Vagina (tissue), 2 donors: Measurements from ENCODE around the gene SRCIN1.
"Not testable (repeated sequence)": the region's sequence is repeated elsewhere in the genome, so short reads cannot be mapped to it uniquely, and the experiment has no call there.

Experiments
- POLR2AphosphoS5 ChIP-seq, 2 donors: sonication (generic); formaldehyde crosslinking; IDR thresholded peaks; one replicate each; pipeline ENCODE4 v1.9.0; 2017; ENCODE audit warnings: antibody characterized with exemption in 2 of 2, mild to moderate bottlenecking in 2 of 2, low read depth in 1 of 2; ENCODE audit not compliant: insufficient read depth in 1 of 2
- TF ChIP-seq, protein P1 (sequence below), 3 experiments: fragments of 450-650 bp in 2 of 3; fragments of 200-600 bp in 1 of 3; sonication (generic) in 1 of 3; IDR thresholded peaks; one replicate each; pipeline ENCODE4 v1.5.1; 2017 to 2019; ENCODE audit warnings: antibody characterized with exemption in 3 of 3, mild to moderate bottlenecking in 2 of 3, moderate library complexity in 2 of 3

- TF ChIP-seq, protein P1, sequence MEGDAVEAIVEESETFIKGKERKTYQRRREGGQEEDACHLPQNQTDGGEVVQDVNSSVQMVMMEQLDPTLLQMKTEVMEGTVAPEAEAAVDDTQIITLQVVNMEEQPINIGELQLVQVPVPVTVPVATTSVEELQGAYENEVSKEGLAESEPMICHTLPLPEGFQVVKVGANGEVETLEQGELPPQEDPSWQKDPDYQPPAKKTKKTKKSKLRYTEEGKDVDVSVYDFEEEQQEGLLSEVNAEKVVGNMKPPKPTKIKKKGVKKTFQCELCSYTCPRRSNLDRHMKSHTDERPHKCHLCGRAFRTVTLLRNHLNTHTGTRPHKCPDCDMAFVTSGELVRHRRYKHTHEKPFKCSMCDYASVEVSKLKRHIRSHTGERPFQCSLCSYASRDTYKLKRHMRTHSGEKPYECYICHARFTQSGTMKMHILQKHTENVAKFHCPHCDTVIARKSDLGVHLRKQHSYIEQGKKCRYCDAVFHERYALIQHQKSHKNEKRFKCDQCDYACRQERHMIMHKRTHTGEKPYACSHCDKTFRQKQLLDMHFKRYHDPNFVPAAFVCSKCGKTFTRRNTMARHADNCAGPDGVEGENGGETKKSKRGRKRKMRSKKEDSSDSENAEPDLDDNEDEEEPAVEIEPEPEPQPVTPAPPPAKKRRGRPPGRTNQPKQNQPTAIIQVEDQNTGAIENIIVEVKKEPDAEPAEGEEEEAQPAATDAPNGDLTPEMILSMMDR (IDR thresholded peaks at IDR 0.05) = not testable (repeated sequence)
- TF ChIP-seq POLR2AphosphoS5 (IDR thresholded peaks at IDR 0.05; ENCODE audit: insufficient read depth in 1 of 2, low read depth in 1 of 2) = not testable (repeated sequence)
Measured at GRCh38 chr17:38528141-38528540, 77.6 kb downstream of the SRCIN1 start.
